HFFc6 (cell line): ENCODE measurements around the gene SDCCAG8. TPM values are rescaled to one million over a fixed set of nuclear protein-coding genes. Genes with fewer than 3 reads are reported as not detected.
A peak's percentile ranks its signal among the peaks of the same experiment; 100 is the strongest.
"Not testable (repeated sequence)": the region's sequence is repeated elsewhere in the genome, so short reads cannot be mapped to it uniquely, and the experiment has no call there.

Source experiments
- DNase-seq: peaks from one replicate; pipeline ENCODE4 v3.0.0-alpha.2; 2018
- H3K27ac Mint-ChIP-seq: 2 replicates; pipeline ENCODE4 v1.8.0; 2020; ENCODE audit warnings: mild to moderate bottlenecking, mixed read lengths
- H3K27me3 Mint-ChIP-seq: 2 replicates; pipeline ENCODE4 v1.8.0; 2021; ENCODE audit warnings: mild to moderate bottlenecking, moderate library complexity, mixed read lengths; ENCODE audit not compliant: insufficient read depth
- H3K36me3 Mint-ChIP-seq: 2 replicates; pipeline ENCODE4 v1.8.0; 2021; ENCODE audit warnings: low read depth, mixed read lengths
- H3K4me1 Mint-ChIP-seq: 2 replicates; pipeline ENCODE4 v1.8.0; 2020; ENCODE audit warnings: low read depth, mixed read lengths
- H3K4me3 Mint-ChIP-seq: 2 replicates; pipeline ENCODE4 v1.8.0; 2020; ENCODE audit warnings: mild to moderate bottlenecking, moderate library complexity, mixed read lengths
- H3K9me3 Mint-ChIP-seq: 2 replicates; pipeline ENCODE4 v1.8.0; 2020; ENCODE audit warnings: mild to moderate bottlenecking, mixed read lengths
- long read RNA-seq: library from polyadenylated mRNA; unstranded; transcript quantifications from one replicate; pipeline ENCODE4 v2.0.0, GENCODE V29; 2019
- total RNA-seq, 6 experiments: library from RNA; stranded (reverse); fragmentation: NEBNext Ultra II Directional; extraction: Animal tissue kit (Norgen Biotek cat#: 25700); gene quantifications; 2 replicates in 1 of 6; 3 replicates in 5 of 6; pipeline ENCODE4 v1.2.3, GENCODE V29; 2021
- TF ChIP-seq, protein P1 (sequence below): fragments of 200-600 bp; sonication (generic); IDR thresholded peaks from 2 replicates; pipeline ENCODE4 v1.5.0; 2021; ENCODE audit warnings: antibody characterized with exemption, mild to moderate bottlenecking

SDCCAG8 gene
- 10 to 100 TPM; 22.3 to 31.2 (median 26.1) TPM for total RNA-seq
- long read RNA-seq, partial matches to known transcripts: 21 of 38 reads
- long read RNA-seq, other reads (novel, unspliced or antisense): 15 of 38 reads

DNA sequence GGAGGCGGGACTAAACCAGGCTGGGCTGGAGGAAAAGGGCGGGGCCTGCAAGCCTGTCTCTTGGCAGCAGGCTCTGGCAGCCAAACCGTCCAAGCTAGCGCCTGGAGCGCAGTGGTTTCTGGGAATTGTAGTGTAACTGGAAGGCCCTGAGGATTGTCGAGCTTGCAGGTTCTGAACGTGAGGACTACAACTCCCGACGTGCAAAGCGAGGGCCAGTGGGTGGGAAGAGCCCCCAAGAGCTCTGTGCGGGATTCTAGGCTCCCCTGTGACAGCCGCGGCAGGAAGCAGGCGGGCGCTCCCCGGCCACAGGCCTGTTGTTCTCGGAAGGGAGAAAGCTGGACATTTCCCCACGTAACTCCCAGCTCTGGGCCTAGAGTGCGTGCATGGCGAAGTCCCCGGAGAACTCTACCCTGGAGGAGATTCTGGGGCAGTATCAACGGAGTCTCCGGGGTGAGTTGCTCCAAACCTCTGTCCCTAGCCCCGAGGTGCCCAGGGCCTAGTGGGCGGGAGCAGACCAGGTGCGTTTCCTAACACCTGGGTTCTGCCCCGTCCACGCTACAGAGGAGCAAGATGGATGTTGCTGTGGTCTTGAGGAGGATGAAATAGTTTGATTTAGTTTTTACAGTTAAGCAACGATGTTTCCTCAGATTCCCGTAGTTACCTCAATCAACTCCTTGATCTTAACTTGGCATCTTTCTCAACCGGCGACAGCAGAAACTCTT is at the start of gene SDCCAG8:
Gene SDCCAG8, plus strand, starts transcription at position 251 of the 722 bp plus-strand sequence. Its CDS starts 133 bp downstream, at position 384.
- Mint-ChIP-seq H3K27ac (peak within 1 kb of the TSS; percentile 98), H3K27me3 (peaks cover 2% of the 10 kb centered on the region), H3K9me3 (no peaks in the 10 kb centered on the region), H3K4me3 (peak within 1 kb of the TSS; percentile 98), H3K4me1 (peaks cover 39% of the 10 kb centered on the region), H3K36me3 (peaks cover 14% of the 10 kb centered on the region)
- peak; percentile 100 for DNase-seq
- TF ChIP-seq, protein P1, sequence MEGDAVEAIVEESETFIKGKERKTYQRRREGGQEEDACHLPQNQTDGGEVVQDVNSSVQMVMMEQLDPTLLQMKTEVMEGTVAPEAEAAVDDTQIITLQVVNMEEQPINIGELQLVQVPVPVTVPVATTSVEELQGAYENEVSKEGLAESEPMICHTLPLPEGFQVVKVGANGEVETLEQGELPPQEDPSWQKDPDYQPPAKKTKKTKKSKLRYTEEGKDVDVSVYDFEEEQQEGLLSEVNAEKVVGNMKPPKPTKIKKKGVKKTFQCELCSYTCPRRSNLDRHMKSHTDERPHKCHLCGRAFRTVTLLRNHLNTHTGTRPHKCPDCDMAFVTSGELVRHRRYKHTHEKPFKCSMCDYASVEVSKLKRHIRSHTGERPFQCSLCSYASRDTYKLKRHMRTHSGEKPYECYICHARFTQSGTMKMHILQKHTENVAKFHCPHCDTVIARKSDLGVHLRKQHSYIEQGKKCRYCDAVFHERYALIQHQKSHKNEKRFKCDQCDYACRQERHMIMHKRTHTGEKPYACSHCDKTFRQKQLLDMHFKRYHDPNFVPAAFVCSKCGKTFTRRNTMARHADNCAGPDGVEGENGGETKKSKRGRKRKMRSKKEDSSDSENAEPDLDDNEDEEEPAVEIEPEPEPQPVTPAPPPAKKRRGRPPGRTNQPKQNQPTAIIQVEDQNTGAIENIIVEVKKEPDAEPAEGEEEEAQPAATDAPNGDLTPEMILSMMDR: no peak

DNA sequence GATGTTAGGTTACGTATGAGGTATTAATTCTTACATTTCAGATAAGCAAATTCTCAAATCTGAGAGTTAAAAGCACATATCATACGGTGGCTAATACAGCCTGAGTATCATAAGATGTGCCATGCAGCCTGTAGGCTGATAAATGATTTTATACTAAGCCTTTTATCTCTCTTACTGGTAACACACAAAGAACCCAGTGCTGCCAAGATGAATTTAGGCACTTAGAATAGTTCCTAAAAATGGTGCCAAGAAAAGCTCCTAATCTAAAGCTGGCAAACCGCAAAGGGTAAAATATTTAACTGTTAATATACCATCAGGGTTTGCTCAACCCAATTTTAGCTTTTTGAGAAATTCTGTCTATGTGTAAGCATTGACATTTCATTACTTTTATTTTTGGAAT is 43.9 kb upstream of the SDCCAG8 start:
- not testable (repeated sequence) for H3K27me3 Mint-ChIP-seq, H3K4me3 Mint-ChIP-seq, H3K9me3 Mint-ChIP-seq, DNase-seq
- Mint-ChIP-seq H3K4me1 (peaks cover 40% of the 10 kb centered on the region), H3K27ac (0 out of 2 replicates have a peak overlapping the region, but pooled peaks have one; percentile 18), H3K36me3 (peaks cover 15% of the 10 kb centered on the region)

DNA sequence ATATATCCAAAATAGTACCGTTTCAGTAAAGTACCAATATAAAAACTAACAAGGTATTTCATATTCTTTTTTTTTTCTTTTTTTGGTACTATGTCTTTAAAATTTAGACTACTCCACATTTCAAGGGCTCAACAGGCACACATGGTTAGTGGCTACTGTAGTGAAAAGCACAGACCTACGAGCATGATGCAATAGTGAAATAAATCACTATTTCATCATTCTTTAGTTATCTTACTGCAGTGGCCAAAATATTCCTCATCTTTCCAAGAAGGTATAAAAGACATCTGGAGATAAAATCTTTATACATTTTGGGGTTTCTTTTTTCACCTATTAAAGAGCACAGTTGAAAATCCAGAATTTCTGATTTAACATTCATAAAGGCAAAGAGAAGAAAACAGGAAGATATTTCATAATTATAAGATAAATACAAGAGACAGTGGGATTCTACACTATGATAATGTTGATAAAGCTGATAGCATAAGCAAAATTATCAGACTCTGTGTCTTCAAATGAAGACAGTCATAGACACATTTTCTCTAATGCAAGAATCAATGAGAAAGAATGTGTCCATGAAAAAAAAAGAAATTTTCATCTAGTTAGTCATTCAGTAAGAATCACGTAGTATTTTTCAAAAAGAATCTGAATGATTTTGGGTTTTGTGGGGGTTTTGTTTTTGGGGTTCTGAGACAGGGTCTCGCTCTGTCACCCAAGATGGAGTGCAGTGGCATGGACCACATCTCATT is 42.6 kb upstream of the SDCCAG8 start:
- H3K27me3 Mint-ChIP-seq: peaks cover 2% of the 10 kb centered on the region
- TF ChIP-seq, protein P1: no peak
- no peaks in the 10 kb centered on the region for H3K9me3 Mint-ChIP-seq
- H3K4me1 Mint-ChIP-seq: peaks cover 52% of the 10 kb centered on the region
- peak; percentile 40 for DNase-seq
- peak overlapping the region; percentile 81 for H3K27ac Mint-ChIP-seq
- peaks cover 19% of the 10 kb centered on the region; the same call in 1 of the 2 replicates for H3K36me3 Mint-ChIP-seq
- H3K4me3 Mint-ChIP-seq: peak overlapping the region; percentile 68

DNA sequence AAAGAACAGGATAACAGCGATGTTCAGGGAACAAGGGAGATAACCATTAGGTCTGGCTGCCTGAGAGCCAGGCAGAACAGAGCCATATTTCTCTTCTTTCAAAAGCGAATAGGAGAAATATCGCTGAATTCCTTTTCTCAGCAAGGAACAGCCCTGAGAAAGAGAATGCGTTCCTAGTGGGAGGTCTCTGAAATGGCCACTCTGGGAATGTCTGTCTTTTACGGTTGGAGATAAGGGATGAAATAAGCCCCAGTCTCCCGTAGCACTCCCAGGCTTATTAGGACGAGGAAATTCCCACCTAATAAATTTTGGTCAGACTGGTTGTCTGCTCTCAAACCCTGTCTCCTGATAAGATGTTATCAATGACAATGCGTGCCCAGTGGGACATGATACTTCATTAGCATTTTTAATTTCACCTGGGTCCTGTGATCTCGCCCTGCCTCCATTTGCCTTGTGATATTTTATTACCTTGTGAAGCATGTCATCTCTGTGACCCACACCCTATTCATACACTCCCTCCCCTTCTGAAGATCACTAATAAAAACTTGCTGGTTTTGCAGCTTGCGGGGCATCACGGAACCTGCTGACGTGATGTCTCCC is 40.5 kb upstream of the SDCCAG8 start:
- H3K27me3 Mint-ChIP-seq, H3K4me3 Mint-ChIP-seq, DNase-seq, H3K9me3 Mint-ChIP-seq: not testable (repeated sequence)
- Mint-ChIP-seq H3K4me1 (peaks cover 59% of the 10 kb centered on the region), H3K27ac (peak overlapping the region; percentile 39; the same call in 1 of the 2 replicates), H3K36me3 (peaks cover 30% of the 10 kb centered on the region)

DNA sequence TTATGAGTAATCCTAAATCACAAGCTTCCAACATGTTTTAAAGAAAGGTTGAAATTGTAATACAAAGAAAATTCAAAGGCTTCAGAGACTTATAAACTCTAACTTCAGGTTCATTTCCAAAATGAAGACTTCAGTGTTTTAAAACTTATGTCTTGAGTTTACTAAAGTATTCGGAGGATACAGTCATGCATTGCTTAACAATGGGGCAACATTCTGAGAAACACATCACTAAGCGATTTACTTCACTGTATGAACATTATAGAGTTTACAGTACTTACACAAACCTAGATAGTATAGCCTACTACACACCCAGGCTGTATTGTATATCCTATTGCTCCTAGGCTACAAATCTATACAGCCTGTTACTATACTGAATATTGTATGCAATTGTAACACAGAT is 39.1 kb upstream of the SDCCAG8 start:
- Mint-ChIP-seq H3K4me1 (peaks cover 60% of the 10 kb centered on the region), H3K27me3 (peaks cover 2% of the 10 kb centered on the region), H3K9me3 (no peaks in the 10 kb centered on the region), H3K27ac (peak overlapping the region; percentile 34), H3K36me3 (peaks cover 40% of the 10 kb centered on the region), H3K4me3 (no peak overlapping the region)
- DNase-seq: no peak
- TF ChIP-seq, protein P1: no peak

DNA sequence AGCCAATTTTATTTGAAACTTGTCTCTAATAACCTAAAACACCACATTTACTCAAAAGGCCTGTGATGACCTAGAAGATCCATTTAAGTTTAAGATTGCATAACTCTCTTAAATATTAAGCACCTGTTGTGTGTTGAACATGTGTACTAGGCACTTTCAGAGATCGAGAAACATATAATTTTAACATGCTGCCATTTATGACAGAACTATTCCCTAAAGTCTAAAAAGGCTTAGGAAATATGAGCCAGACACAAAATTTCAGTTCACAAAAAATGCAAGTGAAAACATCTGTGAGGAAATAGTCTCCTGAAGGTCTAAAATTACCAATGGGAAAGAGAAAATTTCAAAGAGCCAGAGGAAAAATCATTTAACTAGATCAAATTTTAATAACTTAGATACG is 38.5 kb upstream of the SDCCAG8 start:
- TF ChIP-seq, protein P1: no peak
- Mint-ChIP-seq H3K27ac (peak overlapping the region; percentile 34), H3K27me3 (peaks cover 2% of the 10 kb centered on the region), H3K9me3 (no peaks in the 10 kb centered on the region), H3K4me3 (no peak overlapping the region), H3K36me3 (peaks cover 42% of the 10 kb centered on the region), H3K4me1 (peaks cover 57% of the 10 kb centered on the region)
- DNase-seq: no peak
